Measurements from ENCODE around the gene TPSG1.
"Not testable (repeated sequence)": the region's sequence is repeated elsewhere in the genome, so short reads cannot be mapped to it uniquely, and the experiment has no call there.

Gene TPSG1

DNA sequence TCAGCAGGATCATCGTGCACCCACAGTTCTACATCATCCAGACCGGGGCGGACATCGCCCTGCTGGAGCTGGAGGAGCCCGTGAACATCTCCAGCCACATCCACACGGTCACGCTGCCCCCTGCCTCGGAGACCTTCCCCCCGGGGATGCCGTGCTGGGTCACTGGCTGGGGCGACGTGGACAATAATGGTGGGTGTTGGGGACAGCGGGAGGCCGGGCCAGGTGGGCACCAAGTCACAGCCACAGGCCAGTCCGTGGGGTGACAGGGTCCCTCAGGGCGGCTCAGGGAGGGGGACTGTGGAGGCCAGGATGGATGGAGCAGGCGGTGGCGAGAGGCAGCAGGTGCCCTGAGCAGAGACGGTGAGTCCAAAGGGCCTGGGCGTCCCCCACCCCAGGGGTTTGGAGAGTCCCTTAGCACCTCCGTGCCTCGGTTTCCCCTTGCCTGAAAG is 31.8 kb upstream of the TPSG1 start:
- no peak for DNase-seq (ENCODE audit: low read depth)
- TF ChIP-seq, protein P1, sequence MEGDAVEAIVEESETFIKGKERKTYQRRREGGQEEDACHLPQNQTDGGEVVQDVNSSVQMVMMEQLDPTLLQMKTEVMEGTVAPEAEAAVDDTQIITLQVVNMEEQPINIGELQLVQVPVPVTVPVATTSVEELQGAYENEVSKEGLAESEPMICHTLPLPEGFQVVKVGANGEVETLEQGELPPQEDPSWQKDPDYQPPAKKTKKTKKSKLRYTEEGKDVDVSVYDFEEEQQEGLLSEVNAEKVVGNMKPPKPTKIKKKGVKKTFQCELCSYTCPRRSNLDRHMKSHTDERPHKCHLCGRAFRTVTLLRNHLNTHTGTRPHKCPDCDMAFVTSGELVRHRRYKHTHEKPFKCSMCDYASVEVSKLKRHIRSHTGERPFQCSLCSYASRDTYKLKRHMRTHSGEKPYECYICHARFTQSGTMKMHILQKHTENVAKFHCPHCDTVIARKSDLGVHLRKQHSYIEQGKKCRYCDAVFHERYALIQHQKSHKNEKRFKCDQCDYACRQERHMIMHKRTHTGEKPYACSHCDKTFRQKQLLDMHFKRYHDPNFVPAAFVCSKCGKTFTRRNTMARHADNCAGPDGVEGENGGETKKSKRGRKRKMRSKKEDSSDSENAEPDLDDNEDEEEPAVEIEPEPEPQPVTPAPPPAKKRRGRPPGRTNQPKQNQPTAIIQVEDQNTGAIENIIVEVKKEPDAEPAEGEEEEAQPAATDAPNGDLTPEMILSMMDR (IDR thresholded peaks at IDR 0.05; ENCODE audit: control insufficient read depth, insufficient read depth, low read depth, low read length, missing control alignments) = no peak
- no peak overlapping the region for H3K4me3 ChIP-seq (ENCODE audit: control insufficient read depth, low read depth, low read length)

DNA sequence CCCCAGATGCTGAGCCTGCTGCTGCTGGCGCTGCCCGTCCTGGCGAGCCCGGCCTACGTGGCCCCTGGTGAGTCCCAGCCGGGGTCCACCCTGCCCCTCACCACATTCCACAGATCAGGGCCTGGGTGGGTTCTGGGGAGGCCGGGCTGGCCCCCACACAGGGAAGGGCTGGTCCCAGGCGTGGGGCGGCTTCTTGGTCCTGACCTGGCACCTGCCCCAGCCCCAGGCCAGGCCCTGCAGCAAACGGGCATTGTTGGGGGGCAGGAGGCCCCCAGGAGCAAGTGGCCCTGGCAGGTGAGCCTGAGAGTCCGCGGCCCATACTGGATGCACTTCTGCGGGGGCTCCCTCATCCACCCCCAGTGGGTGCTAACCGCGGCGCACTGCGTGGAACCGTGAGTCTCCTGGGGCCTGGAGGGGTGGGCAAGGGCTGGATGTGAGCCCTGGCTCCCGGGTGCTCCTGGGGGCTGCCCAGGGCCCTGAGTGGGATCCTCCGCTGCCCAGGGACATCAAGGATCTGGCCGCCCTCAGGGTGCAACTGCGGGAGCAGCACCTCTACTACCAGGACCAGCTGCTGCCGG is 31.3 kb upstream of the TPSG1 start:
- H3K4me3 ChIP-seq (ENCODE audit: control insufficient read depth, low read depth, low read length); DNase-seq (ENCODE audit: low read depth): not testable (repeated sequence)

DNA sequence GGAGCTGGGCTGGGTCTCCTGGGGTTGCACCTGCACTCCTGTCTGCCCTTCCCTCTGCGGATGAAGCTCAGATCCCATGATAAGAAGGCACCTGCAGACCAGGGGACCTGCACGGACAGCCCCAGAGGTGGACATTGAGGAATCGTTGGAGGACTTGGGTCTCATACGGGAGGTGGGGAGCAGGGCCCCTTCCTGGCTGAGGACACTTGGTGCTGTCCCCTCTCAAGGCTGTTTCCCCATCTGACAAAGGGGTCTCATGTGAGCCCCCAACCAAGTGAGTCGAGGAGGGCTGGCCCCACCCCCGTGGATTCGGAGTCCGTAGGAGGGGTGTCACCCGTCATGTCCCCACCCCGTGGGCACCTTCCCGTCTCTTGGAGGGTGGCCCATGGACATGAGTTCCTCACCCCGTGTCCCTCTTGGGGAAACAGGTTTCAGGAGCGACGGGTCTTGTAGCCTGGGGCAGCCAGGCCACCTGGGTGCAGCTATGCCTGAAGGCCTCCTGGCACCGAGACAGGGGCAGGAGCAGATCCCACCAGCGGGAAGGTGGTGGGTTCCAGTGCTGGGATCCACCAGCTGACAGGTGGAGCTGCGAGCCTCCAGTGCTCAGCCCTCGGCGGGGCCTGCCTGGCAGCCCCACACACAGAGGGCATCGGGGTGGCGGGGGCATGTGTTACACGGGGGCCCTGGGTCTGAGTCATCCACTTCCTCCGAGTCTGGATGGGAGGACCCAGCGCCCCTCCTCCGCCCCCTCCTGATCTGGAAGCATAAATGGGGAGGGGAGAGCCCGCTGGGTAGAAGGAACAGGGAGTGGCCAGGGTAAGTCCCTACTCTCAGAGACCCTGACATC is 30.4 kb upstream of the TPSG1 start, which contains the start of gene TPSD1:
Gene TPSD1, plus strand, starts transcription at position 794 of the 847 bp plus-strand sequence. CDS start 212 bp downstream, outside the sequence.
- DNase-seq (ENCODE audit: low read depth) = not testable (repeated sequence)

DNA sequence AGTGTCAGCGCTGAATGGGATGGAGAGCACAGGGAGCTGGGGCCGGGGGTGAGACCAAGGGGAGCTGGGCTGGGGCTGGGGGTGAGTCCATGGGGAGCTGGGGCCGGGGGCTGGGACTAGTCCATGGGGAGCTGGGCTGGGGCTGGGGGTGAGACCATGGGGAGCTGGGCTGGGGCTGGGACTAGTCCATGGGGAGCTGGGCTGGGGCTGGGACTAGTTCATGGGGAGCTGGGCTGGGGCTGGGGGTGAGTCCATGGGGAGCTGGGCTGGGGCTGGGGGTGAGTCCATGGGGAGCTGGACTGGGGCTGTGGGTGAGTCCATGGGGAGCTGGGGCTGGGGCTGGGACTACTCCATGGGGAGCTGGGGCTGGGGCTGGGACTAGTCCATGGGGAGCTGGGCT is 29.8 kb upstream of the TPSG1 start:
- DNase-seq (ENCODE audit: low read depth); H3K4me3 ChIP-seq (ENCODE audit: control insufficient read depth, low read depth, low read length): not testable (repeated sequence)

More for the DNA sequence above, 30.4 kb upstream of the TPSG1 start, which contains the start of gene TPSD1:
- H3K4me3 ChIP-seq (ENCODE audit: control insufficient read depth, low read depth, low read length) = not testable (repeated sequence)

DNA sequence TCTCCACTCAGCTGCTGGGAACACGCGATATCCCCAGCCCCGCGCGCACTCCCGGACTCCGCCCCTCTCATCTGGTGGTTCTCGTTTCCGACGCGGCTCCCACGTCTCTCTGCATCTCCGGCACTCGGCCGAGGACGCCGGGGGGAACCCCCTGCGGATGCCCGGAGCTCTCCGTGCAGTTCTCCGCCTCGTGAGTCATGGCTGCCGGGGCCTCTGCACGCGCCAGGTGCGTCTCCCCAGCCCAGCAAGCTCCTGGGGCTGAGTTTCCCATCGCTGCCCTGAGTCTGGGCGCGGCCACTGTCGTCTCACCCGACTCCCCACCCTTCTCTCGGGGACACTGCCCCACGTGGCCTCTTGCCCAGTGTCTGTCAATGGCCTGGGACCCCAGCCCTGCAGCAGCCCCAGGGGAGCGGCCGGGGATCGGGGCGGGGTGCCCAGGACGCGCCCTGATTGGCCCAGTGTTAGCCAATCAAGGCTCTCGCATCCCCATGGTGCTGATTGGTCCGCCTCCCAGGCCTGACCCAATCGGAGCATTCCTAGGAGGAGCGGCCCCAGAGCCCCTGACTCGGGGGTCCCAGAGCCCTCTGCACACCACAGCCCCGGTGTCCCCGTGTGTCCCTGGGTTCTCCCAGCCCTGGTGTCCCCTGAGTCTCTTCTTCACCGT is 28.8 kb upstream of the TPSG1 start:
- not testable (repeated sequence) for DNase-seq (ENCODE audit: low read depth); H3K4me3 ChIP-seq (ENCODE audit: control insufficient read depth, low read depth, low read length)

DNA sequence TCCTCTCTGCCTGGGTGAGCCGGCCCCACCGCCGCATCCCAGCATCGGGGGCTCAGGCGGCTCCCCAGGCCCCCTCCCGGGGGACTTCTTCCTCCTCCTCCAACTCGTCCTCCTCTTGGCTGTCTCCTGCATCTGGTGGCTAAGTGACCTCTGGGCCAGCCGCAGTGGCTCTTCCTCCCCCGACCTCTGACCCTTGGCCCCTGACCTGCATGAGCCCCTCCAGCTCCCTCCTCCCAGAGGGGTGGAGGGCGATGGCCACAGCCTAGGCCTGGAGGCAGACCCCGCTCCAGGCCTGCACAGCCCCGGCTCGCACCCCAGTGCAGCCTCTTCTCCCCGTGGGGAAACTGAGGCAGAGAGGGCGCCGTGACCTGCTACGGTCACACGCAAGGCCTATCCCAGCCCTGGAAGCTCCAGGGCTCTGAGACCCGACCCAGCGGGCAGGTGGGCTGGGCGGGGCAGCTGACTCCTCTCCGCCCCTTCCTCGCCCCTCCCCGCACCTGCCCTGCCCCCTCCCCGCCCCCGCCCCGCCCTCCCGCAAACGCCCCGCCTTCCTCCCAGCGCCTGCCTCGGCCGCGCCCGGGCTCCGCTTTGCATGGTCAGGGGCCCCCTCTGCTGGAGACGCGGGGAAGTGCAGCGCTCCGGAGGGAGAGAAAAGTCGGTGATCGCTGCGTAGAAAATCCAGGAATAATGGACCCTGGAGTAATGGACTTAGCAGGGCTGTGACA is 24.1 kb upstream of the TPSG1 start:
- not testable (repeated sequence) for H3K4me3 ChIP-seq (ENCODE audit: control insufficient read depth, low read depth, low read length); DNase-seq (ENCODE audit: low read depth)

DNA sequence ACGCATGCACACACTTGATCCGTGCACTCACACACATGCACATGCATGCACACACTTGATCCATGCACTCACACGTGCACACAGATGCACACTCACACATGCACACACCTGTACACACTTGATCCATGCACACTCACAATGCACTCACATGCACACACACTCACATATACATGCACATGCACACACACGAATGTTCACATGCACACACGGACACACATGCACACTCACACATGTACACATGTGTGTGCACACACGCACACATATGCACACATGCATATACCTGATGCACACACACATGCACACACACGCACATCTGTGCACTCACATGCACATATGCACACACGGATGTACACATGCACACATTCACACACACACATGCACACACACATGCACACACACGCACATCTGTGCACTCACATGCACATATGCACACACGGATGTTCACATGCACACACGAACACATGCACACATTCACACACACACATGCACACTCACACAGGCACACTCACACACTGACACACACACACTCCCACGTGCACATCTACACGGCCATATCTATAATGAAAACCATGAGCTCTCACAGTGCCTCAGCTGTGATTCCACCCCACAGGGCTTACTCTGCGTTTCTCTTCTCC is 23.0 kb upstream of the TPSG1 start:
- DNase-seq (ENCODE audit: low read depth); H3K4me3 ChIP-seq (ENCODE audit: control insufficient read depth, low read depth, low read length): not testable (repeated sequence)

DNA sequence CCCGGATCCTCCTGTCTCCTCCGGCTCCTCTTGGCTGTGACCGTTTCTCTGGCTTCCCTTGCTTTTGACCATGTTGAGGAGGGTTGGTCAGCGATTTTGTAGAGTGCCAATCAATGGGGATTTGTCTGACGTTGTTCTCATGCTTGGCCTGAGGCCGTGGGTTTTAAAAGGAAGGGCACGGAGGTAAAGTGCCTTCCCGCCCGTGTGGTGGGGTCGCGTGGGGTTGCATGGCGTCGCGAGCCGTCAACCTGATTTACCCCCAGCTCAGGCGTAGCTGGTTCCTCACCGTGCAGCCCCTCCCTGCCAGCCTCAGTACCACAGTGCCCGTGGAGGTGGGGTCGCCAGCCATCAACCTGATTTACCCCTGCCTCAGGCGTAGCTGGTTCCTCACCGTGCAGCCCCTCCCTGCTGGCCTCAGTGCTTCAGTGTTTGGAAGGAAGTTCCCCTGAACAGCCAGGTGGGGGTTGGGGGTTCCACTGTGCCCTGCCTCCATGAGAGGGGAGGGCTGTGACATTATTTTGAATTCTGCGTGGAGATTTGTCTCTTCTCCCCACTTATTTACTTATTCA is 20.5 kb upstream of the TPSG1 start:
- DNase-seq (ENCODE audit: low read depth) = no peak
- no peak overlapping the region for H3K4me3 ChIP-seq (ENCODE audit: control insufficient read depth, low read depth, low read length)
- TF ChIP-seq, protein P1 (IDR thresholded peaks at IDR 0.05; ENCODE audit: control insufficient read depth, insufficient read depth, low read depth, low read length, missing control alignments) = no peak

DNA sequence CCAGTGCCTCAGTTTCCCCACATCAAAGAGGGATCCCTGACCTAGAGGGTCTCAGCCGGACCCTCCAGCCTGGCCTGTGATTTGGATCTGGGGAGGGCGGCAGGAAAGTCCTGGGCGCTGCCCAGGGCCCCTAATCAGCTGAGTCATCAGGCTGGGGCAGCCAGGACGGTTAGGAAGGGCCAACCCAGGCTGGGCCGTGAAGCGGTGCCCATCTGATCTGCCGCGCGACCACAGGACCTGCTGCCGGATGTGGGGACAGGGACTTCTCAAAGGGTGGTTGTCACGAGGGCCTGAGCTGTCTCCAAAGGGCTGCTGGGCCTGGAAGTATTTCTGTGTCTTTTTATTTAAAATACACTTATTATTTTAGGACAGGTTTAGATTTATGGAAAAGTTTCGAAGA is 19.8 kb upstream of the TPSG1 start:
- no peak for DNase-seq (ENCODE audit: low read depth)
- no peak overlapping the region for H3K4me3 ChIP-seq (ENCODE audit: control insufficient read depth, low read depth, low read length)
- TF ChIP-seq, protein P1 (IDR thresholded peaks at IDR 0.05; ENCODE audit: control insufficient read depth, insufficient read depth, low read depth, low read length, missing control alignments) = no peak

DNA sequence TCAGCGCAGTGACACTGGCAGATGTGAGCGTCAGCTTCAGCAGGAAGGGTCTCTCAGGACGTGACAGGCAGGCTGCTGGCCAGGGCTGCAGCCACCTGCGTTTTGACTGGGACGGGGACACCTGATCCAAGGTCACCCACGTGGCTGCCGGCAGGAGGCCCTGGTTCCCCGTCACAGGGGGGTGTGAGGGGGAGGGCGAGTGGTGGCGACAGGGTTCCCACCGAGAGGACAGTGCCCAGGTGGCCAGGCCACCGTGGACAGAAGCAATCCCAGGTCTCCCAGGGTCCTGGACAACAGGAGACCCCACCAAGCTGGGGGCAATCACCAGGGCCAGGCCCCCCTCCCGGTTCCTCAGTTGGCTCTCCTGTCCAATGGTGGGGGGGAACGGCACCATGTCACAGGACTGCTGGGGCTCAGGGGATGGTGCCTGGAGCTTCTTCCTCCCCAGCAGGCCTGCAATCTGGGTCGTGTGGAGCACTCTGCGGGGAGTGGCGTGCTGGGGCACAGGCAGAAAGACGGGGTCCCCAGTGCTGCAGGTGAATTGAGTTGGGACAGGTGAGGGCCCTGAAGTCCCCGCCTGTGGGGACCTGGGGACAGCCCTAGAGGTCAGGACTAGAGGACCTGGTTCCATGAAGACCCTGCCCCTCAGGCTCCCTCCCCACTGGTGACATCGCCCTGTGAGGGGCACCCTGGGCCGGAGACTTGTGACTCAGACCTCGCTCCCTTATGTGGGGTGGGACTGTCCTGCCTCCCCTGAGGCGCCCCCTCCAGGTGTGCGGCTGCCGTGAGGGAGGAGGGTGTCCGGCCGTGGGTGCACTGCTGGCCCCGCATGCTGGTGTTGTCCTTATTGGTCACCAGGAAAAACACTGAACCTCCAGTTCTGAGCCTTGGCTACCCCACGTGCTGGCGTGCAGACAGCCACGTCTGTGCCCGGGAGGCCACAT is 19.1 kb upstream of the TPSG1 start:
- not testable (repeated sequence) for H3K4me3 ChIP-seq (ENCODE audit: control insufficient read depth, low read depth, low read length); DNase-seq (ENCODE audit: low read depth)

DNA sequence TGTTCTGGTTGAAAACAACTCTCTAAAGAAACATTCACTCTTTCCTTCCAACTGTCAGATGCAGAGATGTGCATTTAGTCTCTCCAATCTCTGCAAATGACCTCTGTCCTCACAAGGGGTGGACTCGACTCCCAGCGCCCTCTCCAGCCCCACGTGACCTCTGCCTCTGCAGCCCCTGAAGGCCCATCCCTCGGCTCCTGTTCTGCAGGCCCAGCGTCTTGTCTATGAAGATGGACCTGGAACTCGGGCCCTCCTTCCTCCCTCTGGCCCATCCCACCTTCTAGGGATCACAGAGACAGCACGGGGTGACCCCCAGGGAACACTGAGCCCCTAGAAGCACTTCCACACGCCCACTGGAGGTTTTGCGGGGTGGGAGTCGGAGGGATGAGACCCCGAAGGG is 18.3 kb upstream of the TPSG1 start:
- not testable (repeated sequence) for DNase-seq (ENCODE audit: low read depth); H3K4me3 ChIP-seq (ENCODE audit: control insufficient read depth, low read depth, low read length)

DNA sequence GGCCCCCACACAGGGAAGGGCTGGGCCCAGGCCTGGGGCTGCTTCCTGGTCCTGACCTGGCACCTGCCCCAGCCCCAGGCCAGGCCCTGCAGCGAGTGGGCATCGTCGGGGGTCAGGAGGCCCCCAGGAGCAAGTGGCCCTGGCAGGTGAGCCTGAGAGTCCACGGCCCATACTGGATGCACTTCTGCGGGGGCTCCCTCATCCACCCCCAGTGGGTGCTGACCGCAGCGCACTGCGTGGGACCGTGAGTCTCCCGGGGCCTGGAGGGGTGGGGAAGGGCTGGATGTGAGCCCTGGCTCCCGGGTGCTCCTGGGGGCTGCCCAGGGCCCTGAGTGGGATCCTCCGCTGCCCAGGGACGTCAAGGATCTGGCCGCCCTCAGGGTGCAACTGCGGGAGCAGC is 16.0 kb upstream of the TPSG1 start:
- H3K4me3 ChIP-seq (ENCODE audit: control insufficient read depth, low read depth, low read length); DNase-seq (ENCODE audit: low read depth): not testable (repeated sequence)

Measured in AG09309 (cell line).